LHCN-M2 (cell line): Measurements from ENCODE around the gene PTGS1. TPM values are rescaled to one million over a fixed set of nuclear protein-coding genes. Genes with fewer than 3 reads are reported as not detected.
"Not testable (repeated sequence)": the region's sequence is repeated elsewhere in the genome, so short reads cannot be mapped to it uniquely, and the experiment has no call there.

Experiments
- DNase-seq: peaks from one replicate; pipeline ENCODE4 v3.0.0-alpha.2; 2012; ENCODE audit warnings: low read depth
- total RNA-seq: library from RNA; depleted of rRNA; stranded (reverse); fragments of >200 nt; gene quantifications from 2 replicates; pipeline ENCODE4 v1.2.3, GENCODE V29; 2014; rRNA removed

Gene PTGS1
- total RNA-seq, 1 experiment from 2014 or later = 1.7 TPM

GRCh38 chr9:122398371-122398924, 27.6 kb downstream of the PTGS1 start:
- no peak for DNase-seq

- DNase-seq = no peak
Observed at GRCh38 chr9:122401896-122402295, 31.1 kb downstream of the PTGS1 start.

- DNase-seq = peak; percentile 96
Observed at GRCh38 chr9:122402403-122402871, 31.6 kb downstream of the PTGS1 start.

GRCh38 chr9:122402874-122403273, 32.0 kb downstream of the PTGS1 start:
- DNase-seq = no peak

GRCh38 chr9:122403381-122404000, 32.7 kb downstream of the PTGS1 start:
- no peak for DNase-seq

- not testable (repeated sequence) for DNase-seq
Observed at GRCh38 chr9:122405304-122406069, 34.7 kb downstream of the PTGS1 start.

- no peak for DNase-seq
Observed at GRCh38 chr9:122406070-122406890, 35.5 kb downstream of the PTGS1 start.

GRCh38 chr9:122414108-122414507, 43.3 kb downstream of the PTGS1 start:
- DNase-seq = not testable (repeated sequence)

GRCh38 chr9:122418016-122418415, 47.2 kb downstream of the PTGS1 start:
- no peak for DNase-seq

- DNase-seq = no peak
Observed at GRCh38 chr9:122420315-122420714, 49.5 kb downstream of the PTGS1 start.

- DNase-seq = no peak
Observed at GRCh38 chr9:122425087-122425486, 54.3 kb downstream of the PTGS1 start.

GRCh38 chr9:122426723-122427122, 55.9 kb downstream of the PTGS1 start:
- no peak for DNase-seq

- no peak for DNase-seq
Observed at GRCh38 chr9:122442568-122442967, 71.7 kb downstream of the PTGS1 start.

- DNase-seq = peak; percentile 42
Observed at GRCh38 chr9:122444041-122444733, 73.4 kb downstream of the PTGS1 start.

Other genes starting within 250 kb of the PTGS1 start
- gene NDUFA8, start 211.2 kb upstream of the PTGS1 start, total RNA-seq = 40.8 and 47.9 TPM in 2 replicates
- not detected in 2 replicates for gene MORN5, start 211.1 kb upstream of the PTGS1 start, total RNA-seq
- gene LHX6, start 142.1 kb upstream of the PTGS1 start, total RNA-seq = 0.06 TPM in 1 of 2 replicates, not detected in the other
- gene RBM18, start 106.2 kb upstream of the PTGS1 start, total RNA-seq = 15.3 and 16.1 TPM in 2 replicates
- gene MRRF, start 106.1 kb upstream of the PTGS1 start, total RNA-seq = 46.6 and 51.6 TPM in 2 replicates
- not detected in 2 replicates for gene OR1J1, start 106.9 kb downstream of the PTGS1 start, total RNA-seq
- not detected in 2 replicates for gene OR1J2, start 139.8 kb downstream of the PTGS1 start, total RNA-seq
- not detected in 2 replicates for gene OR1J4, start 148.1 kb downstream of the PTGS1 start, total RNA-seq
- not detected in 2 replicates for gene OR1N1, start 156.3 kb downstream of the PTGS1 start, total RNA-seq
- not detected in 2 replicates for gene OR1N2, start 182.1 kb downstream of the PTGS1 start, total RNA-seq
- gene OR1L8, start 212.4 kb downstream of the PTGS1 start, total RNA-seq = not detected in 2 replicates
- not detected in 2 replicates for gene OR1Q1, start 243.7 kb downstream of the PTGS1 start, total RNA-seq